ENCODE data around the gene FTH1. TPM values are rescaled to one million over a fixed set of nuclear protein-coding genes. Genes with fewer than 3 reads are reported as not detected.

FTH1 gene
- total and polyA plus RNA-seq, 2 of the 13 experiments (the other 11 are each of a cell fraction or from before 2014, with no cell fraction given), result 607 to 760 TPM

DNA sequence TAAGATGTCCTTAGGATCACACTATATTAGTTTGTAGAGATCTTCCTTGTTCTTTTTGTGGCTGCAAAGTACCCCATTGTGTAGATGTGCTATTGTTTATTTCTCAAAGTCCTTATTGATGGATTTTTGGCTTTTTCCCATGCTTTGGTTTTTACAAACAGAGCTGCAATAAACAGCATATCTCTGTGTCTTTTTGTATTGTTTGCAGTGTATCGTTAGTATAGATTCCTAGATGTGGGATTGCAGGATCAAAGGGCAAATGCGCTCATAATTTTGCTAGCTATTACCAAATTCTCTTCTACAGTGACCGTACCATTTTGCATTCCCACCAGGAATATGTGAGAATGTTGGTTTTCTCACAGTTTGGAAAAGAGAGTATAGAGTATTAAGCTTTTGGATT, 27.5 kb upstream of the FTH1 start (continued):
- TF ChIP-seq HNF4G (IDR thresholded peaks at IDR 0.05; ENCODE audit: borderline replicate concordance, low read depth, low read length), result peak; percentile 57
- no peak for TF ChIP-seq HNF4G (CRISPR knock-in tag; IDR thresholded peaks at IDR 0.05; ENCODE audit: borderline replicate concordance, low read depth)
- no peak for TF ChIP-seq AGO1 (IDR thresholded peaks at IDR 0.05; ENCODE audit: low read depth, low read length, poor library complexity, severe bottlenecking)
- peak; percentile 52; the same call in 1 of the 2 replicates for TF ChIP-seq GATAD2A (CRISPR knock-in tag; IDR thresholded peaks at IDR 0.05)
- no peak for TF ChIP-seq NFE2 (CRISPR knock-in tag; IDR thresholded peaks at IDR 0.05)
- TF ChIP-seq KDM5B (CRISPR knock-in tag; IDR thresholded peaks at IDR 0.05; ENCODE audit: borderline replicate concordance), result no peak
- no peak for TF ChIP-seq ZIK1 (CRISPR knock-in tag; IDR thresholded peaks at IDR 0.05; ENCODE audit: borderline replicate concordance, low read depth)
- TF ChIP-seq TCF7 (IDR thresholded peaks at IDR 0.05; ENCODE audit: low read depth), result peak; percentile 27; the same call in 1 of the 2 replicates
- peak; percentile 68 for TF ChIP-seq SOX5 (CRISPR knock-in tag; IDR thresholded peaks at IDR 0.05; ENCODE audit: borderline replicate concordance)
- 0 out of 2 replicates have a peak, but pooled peaks have one; percentile 40 for TF ChIP-seq CEBPB (IDR thresholded peaks at IDR 0.05; ENCODE audit: borderline replicate concordance, low read depth, low read length)
- 0 out of 2 replicates have a peak, but pooled peaks have one; percentile 33 for TF ChIP-seq FOXJ3 (CRISPR knock-in tag; IDR thresholded peaks at IDR 0.05; ENCODE audit: borderline replicate concordance)
- TF ChIP-seq LCORL (IDR thresholded peaks at IDR 0.05), result no peak
- TF ChIP-seq LCORL (CRISPR knock-in tag; IDR thresholded peaks at IDR 0.05), result 0 out of 2 replicates have a peak, but pooled peaks have one; percentile 28
- TF ChIP-seq, protein P1, sequence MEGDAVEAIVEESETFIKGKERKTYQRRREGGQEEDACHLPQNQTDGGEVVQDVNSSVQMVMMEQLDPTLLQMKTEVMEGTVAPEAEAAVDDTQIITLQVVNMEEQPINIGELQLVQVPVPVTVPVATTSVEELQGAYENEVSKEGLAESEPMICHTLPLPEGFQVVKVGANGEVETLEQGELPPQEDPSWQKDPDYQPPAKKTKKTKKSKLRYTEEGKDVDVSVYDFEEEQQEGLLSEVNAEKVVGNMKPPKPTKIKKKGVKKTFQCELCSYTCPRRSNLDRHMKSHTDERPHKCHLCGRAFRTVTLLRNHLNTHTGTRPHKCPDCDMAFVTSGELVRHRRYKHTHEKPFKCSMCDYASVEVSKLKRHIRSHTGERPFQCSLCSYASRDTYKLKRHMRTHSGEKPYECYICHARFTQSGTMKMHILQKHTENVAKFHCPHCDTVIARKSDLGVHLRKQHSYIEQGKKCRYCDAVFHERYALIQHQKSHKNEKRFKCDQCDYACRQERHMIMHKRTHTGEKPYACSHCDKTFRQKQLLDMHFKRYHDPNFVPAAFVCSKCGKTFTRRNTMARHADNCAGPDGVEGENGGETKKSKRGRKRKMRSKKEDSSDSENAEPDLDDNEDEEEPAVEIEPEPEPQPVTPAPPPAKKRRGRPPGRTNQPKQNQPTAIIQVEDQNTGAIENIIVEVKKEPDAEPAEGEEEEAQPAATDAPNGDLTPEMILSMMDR (CRISPR knock-in tag; IDR thresholded peaks at IDR 0.05), result no peak
- TF ChIP-seq BCL6 (CRISPR knock-in tag; IDR thresholded peaks at IDR 0.05), result peak; percentile 92
- TF ChIP-seq ZNF607 (CRISPR knock-in tag; IDR thresholded peaks at IDR 0.05; ENCODE audit: borderline replicate concordance), result no peak
- TF ChIP-seq ZNF619 (CRISPR knock-in tag; IDR thresholded peaks at IDR 0.05), result no peak
- TF ChIP-seq ZBTB38 (CRISPR knock-in tag; IDR thresholded peaks at IDR 0.05), result no peak
- TF ChIP-seq, protein P2, sequence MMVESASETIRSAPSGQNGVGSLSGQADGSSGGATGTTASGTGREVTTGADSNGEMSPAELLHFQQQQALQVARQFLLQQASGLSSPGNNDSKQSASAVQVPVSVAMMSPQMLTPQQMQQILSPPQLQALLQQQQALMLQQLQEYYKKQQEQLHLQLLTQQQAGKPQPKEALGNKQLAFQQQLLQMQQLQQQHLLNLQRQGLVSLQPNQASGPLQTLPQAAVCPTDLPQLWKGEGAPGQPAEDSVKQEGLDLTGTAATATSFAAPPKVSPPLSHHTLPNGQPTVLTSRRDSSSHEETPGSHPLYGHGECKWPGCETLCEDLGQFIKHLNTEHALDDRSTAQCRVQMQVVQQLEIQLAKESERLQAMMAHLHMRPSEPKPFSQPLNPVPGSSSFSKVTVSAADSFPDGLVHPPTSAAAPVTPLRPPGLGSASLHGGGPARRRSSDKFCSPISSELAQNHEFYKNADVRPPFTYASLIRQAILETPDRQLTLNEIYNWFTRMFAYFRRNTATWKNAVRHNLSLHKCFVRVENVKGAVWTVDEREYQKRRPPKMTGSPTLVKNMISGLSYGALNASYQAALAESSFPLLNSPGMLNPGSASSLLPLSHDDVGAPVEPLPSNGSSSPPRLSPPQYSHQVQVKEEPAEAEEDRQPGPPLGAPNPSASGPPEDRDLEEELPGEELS (CRISPR knock-in tag; IDR thresholded peaks at IDR 0.05), result peak; percentile 59
- TF ChIP-seq ATF7 (IDR thresholded peaks at IDR 0.05), result 0 out of 2 replicates have a peak, but pooled peaks have one; percentile 24
- no peak for TF ChIP-seq ATF7 (CRISPR knock-in tag; IDR thresholded peaks at IDR 0.05)

Measured in HepG2 (cell line).